Stimulated activated CD8-positive, alpha-beta memory T cell treated with anti-CD3 and anti-CD28 coated beads, Interleukin-7, amount 100 ng/mL, for 48 hours (primary cell): ENCODE results near the gene SNX9.
"Not testable (repeated sequence)": the region's sequence is repeated elsewhere in the genome, so short reads cannot be mapped to it uniquely, and the experiment has no call there.

ENCODE experiments used
- DNase-seq, 2 donors: peaks; one replicate each; pipeline ENCODE4 v3.0.0-alpha.2; 2020; ENCODE audit warnings: low read depth in 1 of 2; ENCODE audit errors: extremely low read depth in 1 of 2

SNX9 gene

GRCh38 chr6:157830354-157831017, 7.4 kb downstream of the SNX9 start:
- DNase-seq, result no peak

- no peak for DNase-seq
Observed at GRCh38 chr6:157831018-157831369, 7.9 kb downstream of the SNX9 start.

GRCh38 chr6:157831424-157832249, 8.6 kb downstream of the SNX9 start:
- no peak for DNase-seq

- no peak for DNase-seq
Observed at GRCh38 chr6:157832250-157832967, 9.4 kb downstream of the SNX9 start.

GRCh38 chr6:157834549-157834948, 11.5 kb downstream of the SNX9 start:
- no peak for DNase-seq

- no peak for DNase-seq
Observed at GRCh38 chr6:157838718-157839430, 15.8 kb downstream of the SNX9 start.

- no peak for DNase-seq
Observed at GRCh38 chr6:157839606-157840005, 16.6 kb downstream of the SNX9 start.

GRCh38 chr6:157840261-157840660, 17.2 kb downstream of the SNX9 start:
- no peak for DNase-seq

GRCh38 chr6:157840776-157841175, 17.7 kb downstream of the SNX9 start:
- no peak for DNase-seq

- DNase-seq, result no peak
Observed at GRCh38 chr6:157841211-157841840, 18.3 kb downstream of the SNX9 start.

- DNase-seq, result no peak
Observed at GRCh38 chr6:157842212-157842611, 19.2 kb downstream of the SNX9 start.

- DNase-seq, result not testable (repeated sequence)
Observed at GRCh38 chr6:157844196-157844595, 21.1 kb downstream of the SNX9 start.

- no peak for DNase-seq
Observed at GRCh38 chr6:157845493-157846259, 22.6 kb downstream of the SNX9 start.

- DNase-seq, result no peak
Observed at GRCh38 chr6:157847846-157848245, 24.8 kb downstream of the SNX9 start.

- DNase-seq, result no peak
Observed at GRCh38 chr6:157848693-157849092, 25.6 kb downstream of the SNX9 start.

- no peak for DNase-seq
Observed at GRCh38 chr6:157849288-157850017, 26.4 kb downstream of the SNX9 start.

GRCh38 chr6:157850030-157850429, 27.0 kb downstream of the SNX9 start:
- DNase-seq, result no peak

GRCh38 chr6:157853018-157853805, 30.2 kb downstream of the SNX9 start:
- DNase-seq, result no peak
